Neutrophil (primary cell): ENCODE results near the gene NUDCD3.

ENCODE experiments used
- H3K27ac ChIP-seq: fragments of 200-600 bp; sonication (generic); 2 replicates; pipeline ENCODE4 v1.5.1; 2016; ENCODE audit warnings: mild to moderate bottlenecking, moderate library complexity
- H3K27me3 ChIP-seq: fragments of 200-600 bp; sonication (generic); 2 replicates; pipeline ENCODE4 v1.6.0; 2016; ENCODE audit warnings: mild to moderate bottlenecking
- H3K36me3 ChIP-seq: fragments of 200-600 bp; sonication (generic); 2 replicates; pipeline ENCODE4 v1.5.1; 2017
- H3K4me1 ChIP-seq, 2 experiments: fragments of 200-600 bp in 1 of 2; sonication (generic) in 1 of 2; 1 replicate in 1 of 2; 2 replicates in 1 of 2; pipeline versions ENCODE4 v1.5.1 to v1.6.1; 2013 to 2016; ENCODE audit warnings: low read depth in 1 of 2, low read length in 1 of 2, mild to moderate bottlenecking in 1 of 2, moderate library complexity in 1 of 2; ENCODE audit not compliant: control insufficient read depth in 1 of 2, insufficient read depth in 1 of 2
- H3K4me3 ChIP-seq, 2 experiments: fragments of 200-600 bp in 1 of 2; sonication (generic) in 1 of 2; 1 replicate in 1 of 2; 2 replicates in 1 of 2; pipeline ENCODE4 v1.5.1; 2013 to 2016; ENCODE audit warnings: low read depth in 1 of 2, low read length in 1 of 2, mild to moderate bottlenecking in 1 of 2, moderate library complexity in 1 of 2
- H3K9me3 ChIP-seq: fragments of 200-600 bp; sonication (generic); 2 replicates; pipeline ENCODE4 v1.5.1; 2016
- CTCF ChIP-seq: fragments of 200-600 bp; sonication (generic); IDR thresholded peaks from 2 replicates; pipeline ENCODE4 v1.5.1; 2016; ENCODE audit warnings: antibody characterized with exemption

NUDCD3 gene

GRCh38 chr7:44402401-44403060, 87.9 kb downstream of the NUDCD3 start:
- Histone ChIP-seq H3K4me1 (no peaks in the 10 kb centered on the region), H3K27me3 (no peaks in the 10 kb centered on the region), H3K4me3 (no peak overlapping the region), H3K36me3 (peaks cover 57% of the 10 kb centered on the region), H3K9me3 (no peaks in the 10 kb centered on the region), H3K27ac (no peak overlapping the region)
- no peak for TF ChIP-seq CTCF

GRCh38 chr7:44401692-44402091, 88.8 kb downstream of the NUDCD3 start:
- H3K9me3 ChIP-seq = no peaks in the 10 kb centered on the region
- peaks cover 57% of the 10 kb centered on the region for H3K36me3 ChIP-seq
- TF ChIP-seq CTCF = no peak
- no peak overlapping the region for H3K4me3 ChIP-seq
- no peaks in the 10 kb centered on the region for H3K27me3 ChIP-seq
- H3K27ac ChIP-seq = no peak overlapping the region
- no peaks in the 10 kb centered on the region for H3K4me1 ChIP-seq

- Histone ChIP-seq H3K27me3 (no peaks in the 10 kb centered on the region), H3K9me3 (no peaks in the 10 kb centered on the region), H3K27ac (no peak overlapping the region), H3K4me3 (no peak overlapping the region), H3K36me3 (peaks cover 50% of the 10 kb centered on the region), H3K4me1 (peaks cover 0 to 3% of the 10 kb centered on the region in 2 experiments)
- no peak for TF ChIP-seq CTCF
These were observed 90.4 kb downstream of the NUDCD3 start for GRCh38 chr7:44400033-44400511.

- Histone ChIP-seq H3K4me3 (no peak overlapping the region), H3K36me3 (peaks cover 51% of the 10 kb centered on the region), H3K27ac (no peak overlapping the region), H3K9me3 (no peaks in the 10 kb centered on the region), H3K27me3 (no peaks in the 10 kb centered on the region), H3K4me1 (peaks cover 0 to 3% of the 10 kb centered on the region in 2 experiments)
- no peak for TF ChIP-seq CTCF
These were observed 91.4 kb downstream of the NUDCD3 start for GRCh38 chr7:44398953-44399574.

GRCh38 chr7:44398511-44398911, 91.9 kb downstream of the NUDCD3 start:
- no peaks in the 10 kb centered on the region for H3K27me3 ChIP-seq
- H3K36me3 ChIP-seq = peaks cover 51% of the 10 kb centered on the region
- H3K9me3 ChIP-seq = no peaks in the 10 kb centered on the region
- H3K27ac ChIP-seq = no peak overlapping the region
- no peak for TF ChIP-seq CTCF
- peaks cover 0 to 3% of the 10 kb centered on the region in 2 experiments for H3K4me1 ChIP-seq
- no peak overlapping the region for H3K4me3 ChIP-seq
